Spinal cord (tissue), 10 donors: ENCODE results near the gene AFF4. TPM values are rescaled to one million over a fixed set of nuclear protein-coding genes. Genes with fewer than 3 reads are reported as not detected.
A peak's percentile ranks its signal among the peaks of the same experiment; 100 is the strongest.

ENCODE experiments used
- DNase-seq, 6 donors: peaks; one replicate each; pipeline versions ENCODE4 v3.0.0 to v3.0.0-alpha.2; 2013 to 2015; ENCODE audit warnings: low spot score in 6 of 6, low read depth in 4 of 6
- H3K27ac ChIP-seq: one replicate; pipeline ENCODE4 v1.5.1; 2013; ENCODE audit warnings: low read depth, low read length, control low read depth
- H3K27me3 ChIP-seq: one replicate; pipeline ENCODE4 v1.6.1; 2013; ENCODE audit warnings: low read length; ENCODE audit not compliant: control insufficient read depth, insufficient read depth
- H3K36me3 ChIP-seq: one replicate; pipeline ENCODE4 v1.6.1; 2013; ENCODE audit warnings: low read length; ENCODE audit not compliant: control insufficient read depth, insufficient read depth
- H3K4me1 ChIP-seq: one replicate; pipeline ENCODE4 v1.6.1; 2013; ENCODE audit warnings: low read length; ENCODE audit not compliant: control insufficient read depth, insufficient read depth
- H3K4me3 ChIP-seq: one replicate; pipeline ENCODE4 v1.5.1; 2013; ENCODE audit warnings: low read depth, low read length, control low read depth
- H3K9me3 ChIP-seq: one replicate; pipeline ENCODE4 v1.6.1; 2013; ENCODE audit warnings: low read length; ENCODE audit not compliant: control insufficient read depth, insufficient read depth
- WGBS: methylation state at CpG from one replicate; pipeline ENCODE4 v1.1.5; 2013; ENCODE audit warnings: missing lambda C conversion rate; ENCODE audit not compliant: insufficient coverage; 5-methylcytosine and 5-hydroxymethylcytosine counted together
- polyA plus RNA-seq, 2 donors: library from polyadenylated mRNA; unstranded; fragments of 120-200 nt; gene quantifications; one replicate each; pipeline ENCODE4 v1.2.1, GENCODE V29; 2013; ENCODE audit not compliant: insufficient read length in 2 of 2
- total RNA-seq, 2 donors: library from RNA; depleted of rRNA in 1 of 2; stranded (reverse); fragments of 120-200 nt in 1 of 2; fragments of >200 nt in 1 of 2; gene quantifications; one replicate each; pipeline versions ENCODE4 v1.2.3 to v1.2.4, GENCODE V29; 2013 to 2014
- donor health status: healthy.

AFF4 gene
- total and polyA plus RNA-seq, 4 donors: 37.0 to 74.7 (median 57.2) TPM

GRCh38 chr5:132850066-132850465 lies 113.4 kb downstream of the AFF4 start:
- DNase-seq: no peak
- H3K4me1 ChIP-seq: no peaks in the 10 kb centered on the region
- no peak overlapping the region for H3K4me3 ChIP-seq
- H3K27me3 ChIP-seq: no peaks in the 10 kb centered on the region
- 71% methylated on average over 1 of the region's 2 CpGs for WGBS
- no peaks in the 10 kb centered on the region for H3K36me3 ChIP-seq
- no peak overlapping the region for H3K27ac ChIP-seq
- H3K9me3 ChIP-seq: no peaks in the 10 kb centered on the region

GRCh38 chr5:132849347-132849746 lies 114.1 kb downstream of the AFF4 start:
- Histone ChIP-seq H3K4me1 (no peaks in the 10 kb centered on the region), H3K9me3 (no peaks in the 10 kb centered on the region), H3K36me3 (no peaks in the 10 kb centered on the region), H3K27ac (no peak overlapping the region), H3K4me3 (no peak overlapping the region), H3K27me3 (no peaks in the 10 kb centered on the region)
- WGBS: 71% methylated on average over 1 of the region's 1 CpG
- DNase-seq: no peak

GRCh38 chr5:132848270-132848669 lies 115.2 kb downstream of the AFF4 start:
- H3K27ac ChIP-seq: no peak overlapping the region
- no peaks in the 10 kb centered on the region for H3K4me1 ChIP-seq
- H3K36me3 ChIP-seq: no peaks in the 10 kb centered on the region
- no peaks in the 10 kb centered on the region for H3K9me3 ChIP-seq
- H3K4me3 ChIP-seq: no peak overlapping the region
- H3K27me3 ChIP-seq: no peaks in the 10 kb centered on the region
- DNase-seq: peak in 1 of 6 donors; percentile 58
- 97% methylated on average over 3 of the region's 8 CpGs for WGBS

GRCh38 chr5:132841305-132841704 lies 122.1 kb downstream of the AFF4 start:
- no peaks in the 10 kb centered on the region for H3K36me3 ChIP-seq
- H3K27me3 ChIP-seq: no peaks in the 10 kb centered on the region
- peaks cover 10% of the 10 kb centered on the region for H3K4me1 ChIP-seq
- no peaks in the 10 kb centered on the region for H3K9me3 ChIP-seq
- WGBS: 100% methylated on average over 2 of the region's 4 CpGs
- DNase-seq: no peak
- H3K27ac ChIP-seq: no peak overlapping the region
- H3K4me3 ChIP-seq: no peak overlapping the region

GRCh38 chr5:132840896-132841295 lies 122.5 kb downstream of the AFF4 start:
- H3K27ac ChIP-seq: no peak overlapping the region
- H3K27me3 ChIP-seq: no peaks in the 10 kb centered on the region
- no peak for DNase-seq
- H3K4me3 ChIP-seq: no peak overlapping the region
- H3K4me1 ChIP-seq: peaks cover 10% of the 10 kb centered on the region
- WGBS: 40% methylated on average over 1 of the region's 1 CpG
- H3K9me3 ChIP-seq: no peaks in the 10 kb centered on the region
- no peaks in the 10 kb centered on the region for H3K36me3 ChIP-seq

- no peak for DNase-seq
- Histone ChIP-seq H3K9me3 (no peaks in the 10 kb centered on the region), H3K4me3 (no peak overlapping the region), H3K36me3 (no peaks in the 10 kb centered on the region), H3K27me3 (no peaks in the 10 kb centered on the region), H3K27ac (peak overlapping the region; percentile 19), H3K4me1 (peaks cover 10% of the 10 kb centered on the region)
- 83% methylated on average over 3 of the region's 3 CpGs for WGBS
These were observed 123.1 kb downstream of the AFF4 start for GRCh38 chr5:132840313-132840712.

GRCh38 chr5:132839426-132840301 lies 123.8 kb downstream of the AFF4 start:
- 69% methylated on average over 5 of the region's 8 CpGs for WGBS
- peak overlapping the region; percentile 63 for H3K27ac ChIP-seq

GRCh38 chr5:132838516-132839282 lies 124.7 kb downstream of the AFF4 start:
- no peak for DNase-seq
- Histone ChIP-seq H3K36me3 (no peaks in the 10 kb centered on the region), H3K27me3 (no peaks in the 10 kb centered on the region), H3K4me3 (no peak overlapping the region), H3K9me3 (no peaks in the 10 kb centered on the region), H3K4me1 (peaks cover 10% of the 10 kb centered on the region), H3K27ac (peak overlapping the region; percentile 63)
- 38% methylated on average over 2 of the region's 3 CpGs for WGBS

More at GRCh38 chr5:132839426-132840301, 123.8 kb downstream of the AFF4 start:
- DNase-seq: no peak
- H3K36me3 ChIP-seq: no peaks in the 10 kb centered on the region
- H3K4me3 ChIP-seq: no peak overlapping the region
- no peaks in the 10 kb centered on the region for H3K9me3 ChIP-seq
- H3K27me3 ChIP-seq: no peaks in the 10 kb centered on the region
- peaks cover 10% of the 10 kb centered on the region for H3K4me1 ChIP-seq

- Histone ChIP-seq H3K36me3 (no peaks in the 10 kb centered on the region), H3K4me1 (peaks cover 10% of the 10 kb centered on the region), H3K27me3 (no peaks in the 10 kb centered on the region), H3K27ac (peak overlapping the region; percentile 27), H3K9me3 (no peaks in the 10 kb centered on the region), H3K4me3 (no peak overlapping the region)
- DNase-seq: no peak
- 76% methylated on average over 2 of the region's 2 CpGs for WGBS
These were observed 125.6 kb downstream of the AFF4 start for GRCh38 chr5:132837868-132838267.
